ENCODE data around the gene UGT3A2.

- TF ChIP-seq CTCF (optimal IDR thresholded peaks at IDR 0.05 in 1 of 3, IDR thresholded peaks at IDR 0.05 in 1 of 3, conservative IDR thresholded peaks at IDR 0.05 in 1 of 3; ENCODE audit: extremely low read depth in 1 of 3, insufficient read depth in 2 of 3, low read length in 3 of 3) (no peak), EZH2 (IDR thresholded peaks at IDR 0.05; ENCODE audit: low read length) (no peak)
These were observed 37.7 kb downstream of the UGT3A2 start for GRCh38 chr5:36028816-36029465.

Data from keratinocyte (primary cell).